CD4-positive, CD25-positive, alpha-beta regulatory T cell (primary cell): ENCODE data around the gene GIMD1. TPM values are rescaled to one million over a fixed set of nuclear protein-coding genes. Genes with fewer than 3 reads are reported as not detected.
"Not testable (repeated sequence)": the region's sequence is repeated elsewhere in the genome, so short reads cannot be mapped to it uniquely, and the experiment has no call there.

Experiments used
- ATAC-seq, 2 donors: fragments of 150-1000 bp; cut with Tn5 transposase; one replicate each; pipeline ENCODE4 v1.10.0; 2021; ENCODE audit warnings: low read depth in 2 of 2, moderate number of reproducible peaks in 2 of 2, moderate library complexity in 1 of 2
- DNase-seq, 3 donors: peaks; one replicate each; pipeline versions ENCODE4 v3.0.0 to v3.0.0-alpha.2; 2012 to 2022; ENCODE audit warnings: mixed read lengths in 1 of 3
- H3K27ac ChIP-seq: one replicate; pipeline ENCODE4 v1.7.0; 2013; ENCODE audit warnings: mild to moderate bottlenecking, low read length; ENCODE audit not compliant: insufficient read depth, poor library complexity, severe bottlenecking
- H3K27me3 ChIP-seq: one replicate; pipeline ENCODE4 v1.7.0; 2013; ENCODE audit warnings: low read length; ENCODE audit not compliant: control insufficient read depth, insufficient read depth
- H3K36me3 ChIP-seq: one replicate; pipeline ENCODE4 v1.7.0; 2013; ENCODE audit warnings: mild to moderate bottlenecking, low read length, moderate library complexity; ENCODE audit not compliant: control insufficient read depth, insufficient read depth
- H3K4me1 ChIP-seq: 2 replicates; pipeline ENCODE4 v1.7.0; 2013; ENCODE audit warnings: mild to moderate bottlenecking, low read length; ENCODE audit not compliant: insufficient read depth, control insufficient read depth, poor library complexity, severe bottlenecking
- H3K4me3 ChIP-seq: one replicate; pipeline ENCODE4 v1.7.0; 2013; ENCODE audit warnings: low read depth, mild to moderate bottlenecking, low read length, moderate library complexity
- H3K9me3 ChIP-seq, 2 experiments: 1 replicate in 1 of 2; 2 replicates in 1 of 2; pipeline ENCODE4 v1.7.0; 2013; ENCODE audit warnings: low read length in 2 of 2, mild to moderate bottlenecking in 1 of 2, moderate library complexity in 1 of 2; ENCODE audit not compliant: control insufficient read depth in 2 of 2
- H3K27ac Mint-ChIP-seq, 3 donors: one replicate each; pipeline ENCODE4 v1.8.0; 2020 to 2022; ENCODE audit warnings: mild to moderate bottlenecking in 3 of 3, mixed read lengths in 3 of 3, moderate library complexity in 2 of 3
- H3K27me3 Mint-ChIP-seq: one replicate; pipeline ENCODE4 v1.8.0; 2022; ENCODE audit warnings: mild to moderate bottlenecking, mixed read lengths
- H3K36me3 Mint-ChIP-seq: one replicate; pipeline ENCODE4 v1.8.0; 2020; ENCODE audit warnings: mixed read lengths
- H3K4me1 Mint-ChIP-seq, 4 donors: one replicate each; pipeline ENCODE4 v1.8.0; 2020 to 2022; ENCODE audit warnings: mixed read lengths in 4 of 4, mild to moderate bottlenecking in 1 of 4
- H3K4me3 Mint-ChIP-seq, 4 donors: one replicate each; pipeline ENCODE4 v1.8.0; 2020 to 2022; ENCODE audit warnings: mild to moderate bottlenecking in 4 of 4, mixed read lengths in 4 of 4, moderate library complexity in 3 of 4
- H3K9me3 Mint-ChIP-seq, 7 donors: one replicate each; pipeline ENCODE4 v1.8.0; 2020 to 2022; ENCODE audit warnings: mixed read lengths in 7 of 7, mild to moderate bottlenecking in 3 of 7, moderate library complexity in 2 of 7
- polyA plus RNA-seq, 4 donors: library from polyadenylated mRNA; unstranded; fragments of 300-500 nt; fragmentation: Illumina TruSeq; gene quantifications; one replicate each; pipeline ENCODE4 v1.2.3, GENCODE V29; 2021
- total RNA-seq: library from RNA; stranded (reverse); gene quantifications from one replicate; pipeline ENCODE4 v1.2.3, GENCODE V29; 2022

The GIMD1 gene
- total and polyA plus RNA-seq, 5 donors from 2014 or later = not detected

- ATAC-seq, H3K9me3 Mint-ChIP-seq, H3K27ac ChIP-seq, H3K4me3 ChIP-seq, H3K27me3 Mint-ChIP-seq, H3K27ac Mint-ChIP-seq, H3K9me3 ChIP-seq, H3K4me3 Mint-ChIP-seq, DNase-seq, H3K27me3 ChIP-seq: not testable (repeated sequence)
- peaks cover 14 to 34% (median 25%) of the 10 kb centered on the region in 4 donors for H3K4me1 Mint-ChIP-seq
- peaks cover 17% of the 10 kb centered on the region for H3K36me3 Mint-ChIP-seq
- H3K36me3 ChIP-seq = peaks cover 20% of the 10 kb centered on the region
- peaks cover 34% of the 10 kb centered on the region for H3K4me1 ChIP-seq
These were observed 47.4 kb downstream of the GIMD1 start for GRCh38 chr4:106321168-106321567.

GRCh38 chr4:106320235-106320634 is 48.3 kb downstream of the GIMD1 start:
- Histone ChIP-seq H3K36me3 (peaks cover 11% of the 10 kb centered on the region), H3K4me3 (no peak overlapping the region), H3K27ac (no peak overlapping the region), H3K27me3 (no peaks in the 10 kb centered on the region), H3K9me3 (no peaks in the 10 kb centered on the region), H3K4me1 (peaks cover 39% of the 10 kb centered on the region)
- Mint-ChIP-seq H3K36me3 (peaks cover 17% of the 10 kb centered on the region), H3K27me3 (no peaks in the 10 kb centered on the region), H3K4me1 (peaks cover 17 to 36% (median 25%) of the 10 kb centered on the region in 4 donors), H3K9me3 (peaks cover 0 to 1% (median 0%) of the 10 kb centered on the region in 7 donors), H3K27ac (no peak overlapping the region), H3K4me3 (peak overlapping the region in 2 of 4 donors; percentile 23 to 65)
- DNase-seq (no peak), ATAC-seq (no peak)

GRCh38 chr4:106318511-106318910 is 50.1 kb downstream of the GIMD1 start:
- no peaks in the 10 kb centered on the region for H3K27me3 Mint-ChIP-seq
- H3K27ac ChIP-seq = peak overlapping the region; percentile 96
- peak in 1 of 3 donors; percentile 22 for DNase-seq
- peaks cover 22 to 39% (median 29%) of the 10 kb centered on the region in 4 donors for H3K4me1 Mint-ChIP-seq
- H3K4me3 Mint-ChIP-seq = peak overlapping the region in 1 of 4 donors; percentile 13
- no peaks in the 10 kb centered on the region for H3K9me3 ChIP-seq
- peaks cover 48% of the 10 kb centered on the region for H3K4me1 ChIP-seq
- no peak for ATAC-seq
- H3K27me3 ChIP-seq = no peaks in the 10 kb centered on the region
- H3K27ac Mint-ChIP-seq = no peak overlapping the region
- H3K36me3 ChIP-seq = peaks cover 6% of the 10 kb centered on the region
- peak overlapping the region; percentile 100 for H3K4me3 ChIP-seq
- peaks cover 0 to 1% (median 0%) of the 10 kb centered on the region in 7 donors for H3K9me3 Mint-ChIP-seq
- peaks cover 17% of the 10 kb centered on the region for H3K36me3 Mint-ChIP-seq

GRCh38 chr4:106317815-106318214 is 50.8 kb downstream of the GIMD1 start:
- Mint-ChIP-seq H3K9me3 (peaks cover 0 to 1% (median 0%) of the 10 kb centered on the region in 7 donors), H3K4me1 (peaks cover 16 to 38% (median 30%) of the 10 kb centered on the region in 4 donors), H3K36me3 (peaks cover 17% of the 10 kb centered on the region), H3K27me3 (no peaks in the 10 kb centered on the region), H3K4me3 (no peak overlapping the region), H3K27ac (no peak overlapping the region)
- DNase-seq (no peak), ATAC-seq (no peak)
- H3K27me3 ChIP-seq = no peaks in the 10 kb centered on the region
- H3K36me3 ChIP-seq = peaks cover 6% of the 10 kb centered on the region
- H3K4me3 ChIP-seq = peak overlapping the region; percentile 100
- peak overlapping the region; percentile 96 for H3K27ac ChIP-seq
- H3K4me1 ChIP-seq = peaks cover 43% of the 10 kb centered on the region
- no peaks in the 10 kb centered on the region for H3K9me3 ChIP-seq

- Histone ChIP-seq H3K4me1 (peaks cover 39% of the 10 kb centered on the region), H3K27me3 (no peaks in the 10 kb centered on the region), H3K9me3 (no peaks in the 10 kb centered on the region), H3K4me3 (peak overlapping the region; percentile 100), H3K27ac (peak overlapping the region; percentile 96), H3K36me3 (peaks cover 6% of the 10 kb centered on the region)
- Mint-ChIP-seq H3K27ac (no peak overlapping the region), H3K9me3 (peaks cover 0 to 1% (median 0%) of the 10 kb centered on the region in 7 donors), H3K4me1 (peaks cover 16 to 38% (median 34%) of the 10 kb centered on the region in 4 donors), H3K4me3 (no peak overlapping the region), H3K36me3 (peaks cover 16% of the 10 kb centered on the region), H3K27me3 (no peaks in the 10 kb centered on the region)
- peak in 1 of 3 donors; percentile 44 for DNase-seq
- no peak for ATAC-seq
These were observed 51.7 kb downstream of the GIMD1 start for GRCh38 chr4:106316773-106317409.

- Histone ChIP-seq H3K4me3 (peak within 1 kb of the TSS; percentile 100), H3K4me1 (peaks cover 39% of the 10 kb centered on the region), H3K27ac (peak within 1 kb of the TSS; percentile 96), H3K27me3 (no peaks in the 10 kb centered on the region), H3K9me3 (no peaks in the 10 kb centered on the region), H3K36me3 (peaks cover 6% of the 10 kb centered on the region)
- H3K4me3 Mint-ChIP-seq = no peak within 1 kb of the TSS
- H3K9me3 Mint-ChIP-seq = peaks cover 0 to 1% (median 0%) of the 10 kb centered on the region in 7 donors
- H3K4me1 Mint-ChIP-seq = peaks cover 16 to 37% (median 33%) of the 10 kb centered on the region in 4 donors
- H3K27ac Mint-ChIP-seq = peak within 1 kb of the TSS in 1 of 3 donors; percentile 93
- peak; percentile 80 to 94 (median 93) for DNase-seq
- peaks cover 14% of the 10 kb centered on the region for H3K36me3 Mint-ChIP-seq
- ATAC-seq = peak; percentile 86 to 88
- no peaks in the 10 kb centered on the region for H3K27me3 Mint-ChIP-seq
These were observed 52.4 kb downstream of the GIMD1 start, which contains the start of the genes AIMP1 and TBCK for GRCh38 chr4:106315968-106316772. AIMP1 (plus strand) TSS chr4:106316550; CDS start chr4:106325010, 8,460 bp downstream. TBCK (minus strand) TSS chr4:106316209; CDS start chr4:106308960, 7,249 bp downstream.

GRCh38 chr4:106315476-106315967 is 53.1 kb downstream of the GIMD1 start:
- Mint-ChIP-seq H3K36me3 (peaks cover 7% of the 10 kb centered on the region), H3K27ac (no peak overlapping the region), H3K27me3 (no peaks in the 10 kb centered on the region), H3K4me3 (no peak overlapping the region), H3K4me1 (peaks cover 20 to 40% (median 35%) of the 10 kb centered on the region in 4 donors), H3K9me3 (peaks cover 0 to 1% (median 0%) of the 10 kb centered on the region in 7 donors)
- peak overlapping the region; percentile 100 for H3K4me3 ChIP-seq
- no peaks in the 10 kb centered on the region for H3K27me3 ChIP-seq
- peaks cover 39% of the 10 kb centered on the region for H3K4me1 ChIP-seq
- DNase-seq = peak in 2 of 3 donors; percentile 13 to 58
- H3K27ac ChIP-seq = peak overlapping the region; percentile 96
- H3K36me3 ChIP-seq = peaks cover 5% of the 10 kb centered on the region
- peak; percentile 20 to 26 for ATAC-seq
- H3K9me3 ChIP-seq = no peaks in the 10 kb centered on the region
